Measurements from ENCODE around the gene PITPNM2.

PITPNM2 gene

GRCh38 chr12:123163227-123163626 lies 12.3 kb upstream of the PITPNM2 start:
- Histone ChIP-seq H3K4me3 (ENCODE audit: low read length in 2 of 2) (no peak overlapping the region), H3K27me3 (ENCODE audit: control insufficient read depth in 2 of 2, insufficient read depth in 2 of 2, low read length in 2 of 2) (no peaks in the 10 kb centered on the region), H3K9ac (ENCODE audit: low read depth in 1 of 2, low read length in 2 of 2) (no peak overlapping the region), H3K9me3 (ENCODE audit: control insufficient read depth in 2 of 2, low read length in 2 of 2) (no peaks in the 10 kb centered on the region), H3K27ac (ENCODE audit: low read depth in 2 of 2, low read length in 2 of 2) (no peak overlapping the region), H3K4me1 (ENCODE audit: control insufficient read depth in 2 of 2, insufficient read depth in 2 of 2, low read length in 2 of 2) (no peaks in the 10 kb centered on the region), H3K36me3 (ENCODE audit: control insufficient read depth in 2 of 2, insufficient read depth in 2 of 2, low read length in 2 of 2) (peaks cover 9 to 19% of the 10 kb centered on the region in 2 donors)

- H3K9me3 ChIP-seq (ENCODE audit: control insufficient read depth in 2 of 2, low read length in 2 of 2) = no peaks in the 10 kb centered on the region
- no peak overlapping the region for H3K27ac ChIP-seq (ENCODE audit: low read depth in 2 of 2, low read length in 2 of 2)
- no peak overlapping the region for H3K9ac ChIP-seq (ENCODE audit: low read depth in 1 of 2, low read length in 2 of 2)
- no peaks in the 10 kb centered on the region for H3K4me1 ChIP-seq (ENCODE audit: control insufficient read depth in 2 of 2, insufficient read depth in 2 of 2, low read length in 2 of 2)
- no peak overlapping the region for H3K4me3 ChIP-seq (ENCODE audit: low read length in 2 of 2)
- H3K36me3 ChIP-seq (ENCODE audit: control insufficient read depth in 2 of 2, insufficient read depth in 2 of 2, low read length in 2 of 2) = peaks cover 9 to 17% of the 10 kb centered on the region in 2 donors
- no peaks in the 10 kb centered on the region for H3K27me3 ChIP-seq (ENCODE audit: control insufficient read depth in 2 of 2, insufficient read depth in 2 of 2, low read length in 2 of 2)
Observed at GRCh38 chr12:123160801-123161487, 10.1 kb upstream of the PITPNM2 start.

- Histone ChIP-seq H3K4me1 (ENCODE audit: control insufficient read depth in 2 of 2, insufficient read depth in 2 of 2, low read length in 2 of 2) (peaks cover 14 to 18% of the 10 kb centered on the region in 2 donors), H3K27ac (ENCODE audit: low read depth in 2 of 2, low read length in 2 of 2) (no peak overlapping the region), H3K4me3 (ENCODE audit: low read length in 2 of 2) (no peak overlapping the region), H3K9me3 (ENCODE audit: control insufficient read depth in 2 of 2, low read length in 2 of 2) (no peaks in the 10 kb centered on the region), H3K36me3 (ENCODE audit: control insufficient read depth in 2 of 2, insufficient read depth in 2 of 2, low read length in 2 of 2) (peaks cover 0 to 1% of the 10 kb centered on the region in 2 donors), H3K27me3 (ENCODE audit: control insufficient read depth in 2 of 2, insufficient read depth in 2 of 2, low read length in 2 of 2) (no peaks in the 10 kb centered on the region), H3K9ac (ENCODE audit: low read depth in 1 of 2, low read length in 2 of 2) (no peak overlapping the region)
Observed at GRCh38 chr12:123153906-123154305, 3.0 kb upstream of the PITPNM2 start.

DNA sequence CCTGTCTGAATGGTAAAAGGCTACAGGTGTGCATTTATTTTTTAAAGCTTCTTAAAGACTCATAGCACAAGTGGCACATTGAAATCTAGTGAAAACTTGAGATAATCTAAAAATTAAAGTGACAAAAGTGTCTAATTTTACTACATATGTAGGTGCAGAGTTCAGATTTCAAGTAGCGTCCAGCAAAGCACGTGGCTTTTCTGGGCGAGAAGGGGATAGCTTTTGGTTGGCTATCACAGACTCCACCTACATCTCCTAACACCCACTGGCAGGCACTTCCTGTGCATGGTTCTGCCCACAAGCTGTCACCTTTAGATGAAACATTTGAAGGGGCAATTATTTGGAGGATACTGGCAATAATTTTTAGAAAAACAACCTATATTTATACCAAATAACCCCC lies 1.9 kb upstream of the PITPNM2 start:
- Histone ChIP-seq H3K27me3 (ENCODE audit: control insufficient read depth in 2 of 2, insufficient read depth in 2 of 2, low read length in 2 of 2) (no peaks in the 10 kb centered on the region), H3K9me3 (ENCODE audit: control insufficient read depth in 2 of 2, low read length in 2 of 2) (no peaks in the 10 kb centered on the region), H3K4me1 (ENCODE audit: control insufficient read depth in 2 of 2, insufficient read depth in 2 of 2, low read length in 2 of 2) (peaks cover 14 to 22% of the 10 kb centered on the region in 2 donors), H3K27ac (ENCODE audit: low read depth in 2 of 2, low read length in 2 of 2) (no peak overlapping the region), H3K9ac (ENCODE audit: low read depth in 1 of 2, low read length in 2 of 2) (no peak overlapping the region), H3K36me3 (ENCODE audit: control insufficient read depth in 2 of 2, insufficient read depth in 2 of 2, low read length in 2 of 2) (peaks cover 0 to 1% of the 10 kb centered on the region in 2 donors), H3K4me3 (ENCODE audit: low read length in 2 of 2) (no peak overlapping the region)

DNA sequence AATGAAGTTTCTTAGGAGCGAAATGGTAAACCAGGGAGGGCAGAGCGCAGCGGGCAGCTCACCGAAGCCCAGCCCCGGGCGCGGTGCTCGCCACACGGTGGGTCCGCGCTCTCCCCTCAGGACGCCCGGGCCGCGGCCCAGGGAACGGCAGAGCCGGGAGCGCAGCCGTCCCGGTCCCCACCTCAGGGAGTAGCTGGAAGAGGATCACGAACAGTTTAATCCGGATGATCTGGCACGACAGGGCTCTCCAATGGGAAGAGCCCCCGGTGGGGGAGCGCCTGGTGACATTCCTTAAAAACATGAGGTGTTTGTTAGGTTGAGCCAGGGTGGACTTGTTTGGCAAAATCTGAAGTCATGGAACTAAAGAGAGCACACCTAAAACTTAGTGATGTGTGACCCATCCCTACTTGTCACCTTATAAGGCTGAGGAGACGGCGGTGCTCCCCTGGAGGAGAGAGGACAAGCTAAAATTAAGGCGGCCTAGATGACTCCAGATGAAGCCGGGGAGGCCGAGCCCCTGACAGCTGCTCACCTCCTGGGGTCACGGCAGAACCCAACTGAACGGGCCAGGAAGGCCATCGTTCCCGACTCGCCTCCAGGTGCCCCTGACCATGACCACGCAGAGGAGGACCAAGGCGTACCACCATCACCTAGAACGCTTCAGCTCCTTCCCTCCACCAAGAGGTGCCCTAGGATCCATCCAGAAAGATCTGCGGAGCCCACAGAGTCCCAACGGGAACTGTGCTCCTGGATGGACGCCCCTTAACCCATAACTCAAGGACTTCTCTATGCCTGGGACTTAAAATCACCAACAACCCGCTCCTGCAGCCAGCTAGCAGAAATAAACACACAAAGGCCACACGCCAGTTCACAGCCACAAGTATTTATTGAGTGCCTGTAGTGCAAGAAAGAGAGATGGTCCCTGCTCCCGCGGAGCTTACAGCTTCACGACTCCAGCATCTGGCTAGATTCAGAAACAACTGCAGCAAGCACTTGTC lies 866 bp upstream of the PITPNM2 start:
- Histone ChIP-seq H3K4me1 (ENCODE audit: control insufficient read depth in 2 of 2, insufficient read depth in 2 of 2, low read length in 2 of 2) (peaks cover 14 to 22% of the 10 kb centered on the region in 2 donors), H3K9ac (ENCODE audit: low read depth in 1 of 2, low read length in 2 of 2) (peak overlapping the region; percentile 77 to 83), H3K9me3 (ENCODE audit: control insufficient read depth in 2 of 2, low read length in 2 of 2) (no peaks in the 10 kb centered on the region), H3K4me3 (ENCODE audit: low read length in 2 of 2) (peak overlapping the region; percentile 65 to 72), H3K27me3 (ENCODE audit: control insufficient read depth in 2 of 2, insufficient read depth in 2 of 2, low read length in 2 of 2) (no peaks in the 10 kb centered on the region), H3K27ac (ENCODE audit: low read depth in 2 of 2, low read length in 2 of 2) (peak overlapping the region; percentile 75 to 81), H3K36me3 (ENCODE audit: control insufficient read depth in 2 of 2, insufficient read depth in 2 of 2, low read length in 2 of 2) (peaks cover 0 to 1% of the 10 kb centered on the region in 2 donors)

DNA sequence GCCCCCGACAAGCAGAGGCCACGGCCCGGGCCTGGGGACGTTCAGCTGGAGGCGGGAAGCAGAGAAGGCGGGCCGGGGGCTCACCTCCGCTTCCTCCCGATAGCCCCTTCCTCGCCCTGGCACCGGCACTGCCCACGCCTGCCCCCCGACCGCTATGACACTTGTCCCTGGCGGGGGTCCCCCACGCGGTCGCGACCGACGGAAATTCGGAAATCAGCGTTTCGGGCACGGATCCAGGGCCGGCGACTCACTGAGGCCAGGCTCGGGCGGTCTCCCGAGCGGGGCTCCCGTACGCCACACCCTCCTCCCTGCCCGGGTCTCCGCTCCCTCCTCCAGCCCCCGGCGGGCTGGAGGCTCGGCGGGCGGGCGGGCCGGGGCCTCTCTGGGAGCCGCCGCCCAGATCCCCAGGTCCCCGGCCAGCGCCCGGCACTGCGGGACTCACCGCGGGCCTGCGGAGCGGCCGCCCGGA lies 581 bp downstream of the PITPNM2 start:
- Histone ChIP-seq H3K27ac (ENCODE audit: low read depth in 2 of 2, low read length in 2 of 2) (peak overlapping the region; percentile 64 to 78), H3K4me1 (ENCODE audit: control insufficient read depth in 2 of 2, insufficient read depth in 2 of 2, low read length in 2 of 2) (peaks cover 14 to 22% of the 10 kb centered on the region in 2 donors), H3K9ac (ENCODE audit: low read depth in 1 of 2, low read length in 2 of 2) (peak overlapping the region; percentile 79 to 81), H3K4me3 (ENCODE audit: low read length in 2 of 2) (peak overlapping the region; percentile 65 to 76), H3K9me3 (ENCODE audit: control insufficient read depth in 2 of 2, low read length in 2 of 2) (no peaks in the 10 kb centered on the region), H3K36me3 (ENCODE audit: control insufficient read depth in 2 of 2, insufficient read depth in 2 of 2, low read length in 2 of 2) (no peaks in the 10 kb centered on the region), H3K27me3 (ENCODE audit: control insufficient read depth in 2 of 2, insufficient read depth in 2 of 2, low read length in 2 of 2) (no peaks in the 10 kb centered on the region)

DNA sequence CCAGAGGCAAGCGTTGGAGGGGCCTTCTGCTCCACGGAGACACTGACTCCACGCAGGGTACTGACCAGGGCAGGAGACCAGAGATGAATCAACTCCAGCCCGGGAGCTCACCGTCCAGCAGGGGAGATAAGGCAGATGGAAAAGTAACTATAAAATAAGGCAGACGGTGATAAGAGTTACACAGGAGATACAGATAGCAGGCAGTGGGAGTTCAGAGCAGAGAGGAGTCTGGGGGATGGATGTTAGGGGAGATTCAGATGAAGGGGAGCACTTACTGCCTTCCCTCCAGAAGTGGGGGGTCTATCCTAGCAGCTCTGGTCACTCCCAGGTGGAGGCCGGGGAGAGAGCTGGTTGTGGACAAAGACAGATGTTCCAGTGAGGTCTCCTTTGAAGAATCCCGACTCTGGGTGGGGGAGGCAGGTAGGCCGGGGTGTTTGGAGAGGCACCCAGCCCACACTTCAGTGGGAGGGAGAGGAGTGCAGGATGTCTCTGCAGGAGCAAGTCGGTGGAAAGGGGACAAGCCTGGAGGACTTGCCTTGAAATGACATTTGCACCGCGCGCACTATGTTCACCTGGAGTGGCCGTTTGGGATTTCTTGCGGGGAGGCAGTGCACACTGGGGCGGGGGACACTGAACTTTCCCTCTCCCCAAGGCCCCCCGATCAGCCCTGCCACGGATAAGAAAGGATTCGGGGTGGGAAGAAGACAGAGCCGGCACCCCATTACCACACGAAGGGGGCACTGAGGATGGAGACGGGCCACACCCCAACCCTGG lies 1.2 kb downstream of the PITPNM2 start:
- no peaks in the 10 kb centered on the region for H3K27me3 ChIP-seq (ENCODE audit: control insufficient read depth in 2 of 2, insufficient read depth in 2 of 2, low read length in 2 of 2)
- H3K4me1 ChIP-seq (ENCODE audit: control insufficient read depth in 2 of 2, insufficient read depth in 2 of 2, low read length in 2 of 2) = peaks cover 14 to 22% of the 10 kb centered on the region in 2 donors
- peak overlapping the region; percentile 79 to 81 for H3K9ac ChIP-seq (ENCODE audit: low read depth in 1 of 2, low read length in 2 of 2)
- no peaks in the 10 kb centered on the region for H3K9me3 ChIP-seq (ENCODE audit: control insufficient read depth in 2 of 2, low read length in 2 of 2)
- peak overlapping the region; percentile 65 to 76 for H3K4me3 ChIP-seq (ENCODE audit: low read length in 2 of 2)
- no peaks in the 10 kb centered on the region for H3K36me3 ChIP-seq (ENCODE audit: control insufficient read depth in 2 of 2, insufficient read depth in 2 of 2, low read length in 2 of 2)
- peak overlapping the region; percentile 64 to 78 for H3K27ac ChIP-seq (ENCODE audit: low read depth in 2 of 2, low read length in 2 of 2)

DNA sequence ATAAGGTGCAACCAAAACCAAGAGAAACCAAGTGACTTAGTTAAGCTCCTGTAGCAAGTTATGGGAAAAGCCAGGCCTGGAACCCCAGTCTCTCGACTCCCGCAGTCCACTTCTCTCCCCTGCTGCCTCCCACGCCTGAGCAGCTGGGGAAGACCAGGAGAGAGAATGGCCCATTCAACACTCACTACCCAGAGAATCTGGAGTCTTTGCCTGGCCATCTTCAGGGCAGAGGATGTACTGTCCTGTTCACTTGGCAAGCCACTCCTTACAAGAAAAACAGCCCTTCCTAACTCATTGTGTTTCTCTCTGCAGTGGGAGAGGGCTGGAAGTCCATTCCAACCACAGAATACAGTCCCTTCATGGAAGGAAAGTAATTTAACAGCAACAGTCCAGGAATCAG lies 1.8 kb downstream of the PITPNM2 start:
- Histone ChIP-seq H3K4me1 (ENCODE audit: control insufficient read depth in 2 of 2, insufficient read depth in 2 of 2, low read length in 2 of 2) (peaks cover 14 to 22% of the 10 kb centered on the region in 2 donors), H3K9ac (ENCODE audit: low read depth in 1 of 2, low read length in 2 of 2) (peak overlapping the region; percentile 35 to 81), H3K27ac (ENCODE audit: low read depth in 2 of 2, low read length in 2 of 2) (peak overlapping the region; percentile 64 to 78), H3K27me3 (ENCODE audit: control insufficient read depth in 2 of 2, insufficient read depth in 2 of 2, low read length in 2 of 2) (no peaks in the 10 kb centered on the region), H3K9me3 (ENCODE audit: control insufficient read depth in 2 of 2, low read length in 2 of 2) (no peaks in the 10 kb centered on the region), H3K4me3 (ENCODE audit: low read length in 2 of 2) (peak overlapping the region; percentile 65 to 76), H3K36me3 (ENCODE audit: control insufficient read depth in 2 of 2, insufficient read depth in 2 of 2, low read length in 2 of 2) (no peaks in the 10 kb centered on the region)

DNA sequence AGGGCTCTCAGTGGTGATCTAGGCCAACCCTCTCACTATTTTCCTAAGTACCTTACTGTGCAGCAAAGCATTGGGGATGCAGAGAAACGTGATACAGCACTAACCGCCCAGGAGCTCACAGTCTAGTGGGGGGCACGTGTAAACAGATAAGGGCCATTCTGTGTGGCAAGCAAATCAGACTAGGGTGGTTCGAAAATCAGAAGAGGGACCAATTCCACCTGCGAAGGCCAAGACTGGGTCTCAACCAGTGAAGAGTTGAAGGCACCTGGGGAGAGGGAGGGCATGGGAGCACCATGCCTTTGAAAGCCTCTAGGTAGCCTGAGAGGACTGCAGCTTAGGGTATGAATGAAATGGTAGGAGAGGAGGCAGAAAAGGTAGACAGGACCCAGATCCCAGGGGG lies 2.2 kb downstream of the PITPNM2 start:
- H3K36me3 ChIP-seq (ENCODE audit: control insufficient read depth in 2 of 2, insufficient read depth in 2 of 2, low read length in 2 of 2) = no peaks in the 10 kb centered on the region
- no peaks in the 10 kb centered on the region for H3K9me3 ChIP-seq (ENCODE audit: control insufficient read depth in 2 of 2, low read length in 2 of 2)
- H3K27ac ChIP-seq (ENCODE audit: low read depth in 2 of 2, low read length in 2 of 2) = peak overlapping the region; percentile 39 to 78
- H3K9ac ChIP-seq (ENCODE audit: low read depth in 1 of 2, low read length in 2 of 2) = no peak overlapping the region
- H3K4me3 ChIP-seq (ENCODE audit: low read length in 2 of 2) = no peak overlapping the region
- no peaks in the 10 kb centered on the region for H3K27me3 ChIP-seq (ENCODE audit: control insufficient read depth in 2 of 2, insufficient read depth in 2 of 2, low read length in 2 of 2)
- peaks cover 14 to 22% of the 10 kb centered on the region in 2 donors for H3K4me1 ChIP-seq (ENCODE audit: control insufficient read depth in 2 of 2, insufficient read depth in 2 of 2, low read length in 2 of 2)
